Astrocyte of the spinal cord (primary cell): ENCODE results near the gene COA5.
"Not testable (repeated sequence)": the region's sequence is repeated elsewhere in the genome, so short reads cannot be mapped to it uniquely, and the experiment has no call there.

Experiments used
- DNase-seq: peaks from one replicate; pipeline ENCODE4 v3.0.0; 2011; ENCODE audit warnings: low read depth, low spot score
- H3K4me3 ChIP-seq: 2 replicates; pipeline ENCODE4 v1.5.1; 2011; ENCODE audit warnings: low read depth, mild to moderate bottlenecking, low read length, moderate library complexity
- CTCF ChIP-seq: IDR thresholded peaks from 2 replicates; pipeline ENCODE4 v1.5.1; 2012; ENCODE audit warnings: low read depth, mild to moderate bottlenecking, low read length, inconsistent platforms
- in situ Hi-C: cut with HindIII; loops from 2 replicates; pipeline ENCODE4 v1.10.0; 2017; ENCODE audit warnings: low sequenced_read_pairs

Gene COA5

DNA sequence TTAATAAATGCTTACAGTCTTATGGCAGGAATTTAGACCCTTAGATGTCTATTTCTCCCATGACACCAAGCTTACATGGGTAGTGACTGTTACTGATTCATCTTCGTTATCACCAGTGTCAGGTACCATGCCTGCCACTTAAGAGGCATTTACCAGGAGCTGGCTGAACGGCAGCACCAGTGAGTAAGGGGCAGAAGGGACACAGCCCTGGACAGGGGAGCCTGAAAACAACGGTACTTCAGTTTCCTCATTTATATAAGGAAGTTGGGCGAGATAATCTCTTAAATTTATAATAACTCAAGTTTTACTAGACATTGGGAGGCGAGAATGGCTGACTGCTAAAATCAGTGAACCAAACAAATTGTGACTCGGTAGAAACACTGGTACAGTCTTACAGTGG is 1.2 kb downstream of the COA5 start:
- no peak for DNase-seq
- peak overlapping the region; percentile 89 for H3K4me3 ChIP-seq
- in situ Hi-C loops: no loop called here
- TF ChIP-seq CTCF: no peak

GRCh38 chr2:98606431-98606830 is 1.9 kb downstream of the COA5 start:
- DNase-seq: no peak
- in situ Hi-C loops: no loop called here
- no peak overlapping the region for H3K4me3 ChIP-seq
- no peak for TF ChIP-seq CTCF

DNA sequence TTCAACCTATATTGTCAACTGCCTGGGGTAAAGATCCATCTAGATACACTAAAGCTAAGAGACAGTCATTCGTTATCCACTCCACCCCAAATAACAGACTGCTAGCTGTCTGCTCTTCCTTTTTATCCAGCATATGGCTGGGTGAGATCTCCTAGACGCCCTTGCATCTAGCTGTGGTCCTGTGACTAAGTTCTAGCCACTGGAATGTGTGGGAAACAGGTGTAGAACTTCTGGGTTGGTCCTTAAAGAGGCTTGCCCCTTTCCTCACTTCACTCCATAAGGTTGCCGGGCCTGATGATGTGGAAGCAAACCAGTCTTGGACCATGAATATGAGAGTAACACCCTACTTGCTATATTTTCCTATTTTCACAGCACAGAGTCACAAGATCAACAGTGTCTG is 3.2 kb downstream of the COA5 start:
- no peak overlapping the region for H3K4me3 ChIP-seq
- DNase-seq: no peak
- no peak for TF ChIP-seq CTCF
- in situ Hi-C loops: no loop called here

GRCh38 chr2:98604547-98604946 is 3.8 kb downstream of the COA5 start:
- H3K4me3 ChIP-seq: no peak overlapping the region
- no peak for DNase-seq
- in situ Hi-C loops: no loop called here
- no peak for TF ChIP-seq CTCF

GRCh38 chr2:98601532-98602132 is 6.7 kb downstream of the COA5 start:
- peak; percentile 46 for DNase-seq
- TF ChIP-seq CTCF: peak; percentile 72
- no peak overlapping the region for H3K4me3 ChIP-seq
- in situ Hi-C loops: no loop called here

- peak; percentile 25 for DNase-seq
- TF ChIP-seq CTCF: no peak
- no peak overlapping the region for H3K4me3 ChIP-seq
- in situ Hi-C loops: no loop called here
Observed at GRCh38 chr2:98598781-98599428, 9.4 kb downstream of the COA5 start.

DNA sequence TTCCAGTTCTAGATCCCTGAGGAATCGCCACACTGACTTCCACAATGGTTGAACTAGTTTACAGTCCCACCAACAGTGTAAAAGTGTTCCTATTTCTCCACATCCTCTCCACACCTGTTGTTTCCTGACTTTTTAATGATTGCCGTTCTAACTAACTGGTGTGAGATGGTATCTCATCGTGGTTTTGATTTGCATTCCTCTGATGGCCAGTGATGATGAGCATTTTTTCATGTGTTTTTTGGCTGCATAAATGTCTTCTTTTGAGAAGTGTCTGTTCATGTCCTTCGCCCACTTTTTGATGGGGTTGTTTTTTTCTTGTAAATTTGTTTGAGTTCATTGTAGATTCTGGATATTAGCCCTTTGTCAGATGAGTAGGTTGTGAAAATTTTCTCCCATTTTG is 13.6 kb downstream of the COA5 start:
- DNase-seq, in situ Hi-C loops, H3K4me3 ChIP-seq: not testable (repeated sequence)
